DMS153 (cell line): ENCODE measurements around the gene KIF3C.
"Not testable (repeated sequence)": the region's sequence is repeated elsewhere in the genome, so short reads cannot be mapped to it uniquely, and the experiment has no call there.

Source experiments
- DNase-seq: peaks from one replicate; lab custom pipeline; 2025; lab: John Stamatoyannopoulos, UW

The KIF3C gene

DNA sequence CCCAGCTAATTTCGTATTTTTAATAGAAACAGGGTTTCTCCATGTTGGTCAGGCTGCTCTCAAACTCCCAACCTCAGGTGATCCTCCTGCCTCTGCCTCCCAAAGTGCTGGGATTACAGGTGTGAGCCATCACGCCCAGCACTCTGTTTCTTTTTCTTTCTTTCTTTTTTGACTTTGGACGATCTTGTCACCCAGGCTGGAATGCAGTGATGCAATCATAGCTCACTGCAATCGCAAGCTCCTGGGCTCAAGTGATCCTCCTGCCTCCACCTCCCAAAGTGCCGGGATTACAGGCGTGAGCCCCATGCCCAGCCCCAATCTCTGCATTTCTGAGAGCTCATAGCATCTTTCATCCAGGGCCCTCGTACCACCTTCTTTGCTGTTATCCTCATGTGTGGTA lies 17.1 kb upstream of the KIF3C start:
- not testable (repeated sequence) for DNase-seq

DNA sequence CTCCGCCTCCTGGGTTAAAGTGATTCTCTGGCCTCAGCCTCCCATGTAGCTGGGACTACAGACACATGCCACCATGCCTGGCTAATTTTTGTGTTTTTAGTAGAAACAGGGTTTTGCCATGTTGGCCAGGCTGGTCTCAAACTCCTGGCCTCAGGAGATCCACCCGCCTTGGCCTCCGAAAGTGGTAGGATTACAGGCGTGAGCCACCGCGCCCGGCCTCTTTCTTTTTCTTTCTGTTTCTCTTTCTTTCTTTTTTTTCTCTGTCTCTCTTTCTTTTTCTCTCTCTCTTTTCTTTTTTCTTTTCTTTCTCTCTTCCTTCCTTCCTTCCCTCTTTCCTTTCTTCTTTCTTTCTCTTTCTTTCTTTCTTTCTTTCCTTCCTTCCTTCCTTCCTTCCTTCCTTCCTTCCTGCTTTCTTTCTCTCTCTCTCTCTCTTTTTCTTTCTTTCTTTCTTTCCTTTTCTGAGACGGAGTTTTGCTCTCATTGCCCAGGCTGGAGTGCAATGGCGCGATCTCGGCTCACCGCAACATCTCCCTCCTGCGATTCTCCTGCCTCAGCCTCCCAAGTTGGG lies 16.6 kb upstream of the KIF3C start:
- DNase-seq, result not testable (repeated sequence)

DNA sequence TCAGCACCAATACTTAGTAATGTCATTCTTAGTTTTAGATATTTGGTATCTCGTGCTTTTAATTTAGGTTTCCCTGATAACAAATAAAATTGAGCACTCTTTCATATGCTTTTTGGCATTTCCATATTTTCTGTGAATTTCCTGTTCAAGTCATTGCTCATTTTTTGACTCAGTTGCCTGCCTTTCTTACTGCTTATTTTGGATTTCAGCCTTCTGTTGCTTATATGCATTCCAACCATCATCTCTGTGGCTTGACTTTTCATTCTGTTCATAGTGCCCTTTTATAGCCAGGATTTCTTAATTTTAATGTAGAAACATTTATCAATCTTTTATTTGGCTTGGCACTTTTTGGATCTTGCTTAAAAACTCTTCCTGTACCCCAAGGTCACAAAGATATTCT lies 14.5 kb upstream of the KIF3C start:
- DNase-seq, result no peak

DNA sequence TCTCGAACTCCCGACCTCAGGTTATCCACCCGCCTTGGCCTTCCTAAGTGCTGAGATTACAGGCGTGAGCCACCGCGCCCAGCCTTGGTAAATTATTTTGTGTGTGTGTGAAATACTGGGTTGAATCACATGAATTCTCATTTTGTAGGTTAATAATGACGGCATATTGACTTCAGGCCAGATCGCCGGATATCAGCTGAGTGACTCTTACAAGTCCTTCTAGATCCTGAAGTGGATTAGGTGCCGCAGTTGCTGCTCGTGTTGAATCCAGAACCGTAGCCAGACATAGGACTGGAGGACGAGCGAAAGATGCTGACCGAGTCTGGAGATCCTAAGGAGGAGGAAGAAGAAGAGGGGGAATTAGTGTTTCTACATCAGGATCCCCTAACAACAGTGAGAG lies 12.2 kb upstream of the KIF3C start:
- DNase-seq, result no peak

DNA sequence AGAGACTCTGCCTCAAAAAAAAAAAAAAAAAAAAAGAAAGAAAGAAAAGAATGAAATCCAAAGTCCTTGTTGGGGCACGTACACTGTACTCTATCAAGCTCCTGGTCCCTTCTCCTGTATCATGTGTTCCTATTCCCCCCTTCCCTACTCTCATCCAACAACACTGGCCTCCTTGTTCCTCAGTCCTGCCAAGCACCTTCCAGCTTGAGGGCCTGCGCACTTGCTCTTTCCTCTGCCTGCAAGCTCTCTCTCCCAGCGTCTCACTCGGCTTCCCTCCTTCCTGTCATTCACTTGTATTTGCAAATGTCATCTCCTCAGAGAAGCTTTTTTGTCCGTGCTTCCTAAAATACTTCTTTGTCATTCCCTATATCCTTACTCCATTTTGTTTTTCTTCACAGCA lies 10.8 kb upstream of the KIF3C start:
- DNase-seq, result no peak

DNA sequence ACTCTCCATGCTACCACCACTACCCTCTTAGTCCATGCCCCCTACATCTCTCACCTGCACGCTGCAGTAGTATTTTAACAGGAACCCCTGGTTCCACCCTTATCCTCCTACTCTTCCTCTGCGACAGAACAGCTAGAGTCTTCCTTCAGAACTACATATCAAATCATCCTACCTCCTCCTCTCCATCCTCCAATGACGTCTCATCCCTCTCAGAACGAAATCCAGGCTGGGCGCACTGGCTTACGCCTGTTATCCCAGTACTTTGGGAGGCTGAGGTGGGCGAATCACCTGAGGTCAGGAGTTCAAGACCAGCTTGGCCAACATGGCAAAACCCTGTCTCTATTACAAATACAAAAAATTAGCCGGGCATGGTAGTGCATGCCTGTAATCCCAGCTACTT lies 10.3 kb upstream of the KIF3C start:
- DNase-seq, result no peak

DNA sequence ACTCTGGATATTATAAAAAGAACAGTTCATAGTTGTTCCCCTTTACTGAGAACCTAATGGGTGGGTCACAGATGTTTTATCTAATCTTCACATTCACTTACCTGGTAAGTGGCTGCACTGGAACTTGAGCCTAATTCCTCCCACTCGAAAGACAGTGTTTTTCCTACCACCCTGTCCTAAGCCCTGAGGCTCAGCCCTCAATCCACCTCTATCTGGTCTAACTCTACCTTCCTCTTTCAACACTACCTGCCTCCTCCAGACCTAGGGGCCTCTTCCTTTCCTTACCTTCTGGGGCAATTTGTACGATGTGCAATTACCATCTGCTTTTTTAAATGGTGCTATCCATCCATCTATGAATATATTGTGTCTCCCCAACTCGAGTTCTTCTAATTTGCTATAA lies 9.7 kb upstream of the KIF3C start:
- no peak for DNase-seq

DNA sequence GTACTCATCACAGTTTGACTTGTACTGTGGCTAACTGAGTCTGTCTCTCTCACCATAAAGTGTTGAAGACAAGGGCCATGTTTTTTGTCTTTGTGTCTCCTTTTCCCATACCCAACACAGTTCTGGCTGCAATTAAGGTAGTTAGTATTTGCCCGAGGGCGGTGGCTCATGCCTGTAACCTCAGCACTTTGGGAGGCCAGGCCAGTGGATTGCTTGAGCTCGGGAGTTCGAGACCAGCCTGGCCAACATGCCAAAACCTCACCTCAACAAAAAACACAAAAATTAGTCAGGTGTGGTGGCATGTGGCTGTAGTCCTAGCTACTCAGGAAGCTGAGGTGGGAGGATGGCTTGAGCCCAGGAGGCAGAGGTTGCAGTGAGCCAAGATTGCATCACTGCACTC lies 6.9 kb upstream of the KIF3C start:
- DNase-seq, result no peak

DNA sequence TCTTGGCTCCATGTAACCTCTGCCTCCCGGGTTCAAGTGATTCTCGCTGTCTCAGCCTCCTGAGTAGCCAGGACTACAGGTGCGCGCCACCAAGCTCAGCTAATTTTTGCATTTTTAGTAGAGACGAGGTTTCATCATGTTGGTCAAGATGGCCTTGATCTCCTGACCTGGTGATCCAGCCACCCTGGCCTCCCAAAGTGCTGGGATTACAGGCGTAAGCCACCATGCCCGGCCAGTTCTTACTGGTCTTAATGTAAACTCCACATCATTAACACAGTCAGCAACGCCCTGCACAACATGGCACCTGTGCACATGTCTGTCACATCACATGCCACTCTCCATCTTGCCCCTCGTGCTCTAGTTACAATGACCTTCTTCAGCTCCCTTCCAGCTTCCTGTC lies 5.8 kb upstream of the KIF3C start:
- no peak for DNase-seq

DNA sequence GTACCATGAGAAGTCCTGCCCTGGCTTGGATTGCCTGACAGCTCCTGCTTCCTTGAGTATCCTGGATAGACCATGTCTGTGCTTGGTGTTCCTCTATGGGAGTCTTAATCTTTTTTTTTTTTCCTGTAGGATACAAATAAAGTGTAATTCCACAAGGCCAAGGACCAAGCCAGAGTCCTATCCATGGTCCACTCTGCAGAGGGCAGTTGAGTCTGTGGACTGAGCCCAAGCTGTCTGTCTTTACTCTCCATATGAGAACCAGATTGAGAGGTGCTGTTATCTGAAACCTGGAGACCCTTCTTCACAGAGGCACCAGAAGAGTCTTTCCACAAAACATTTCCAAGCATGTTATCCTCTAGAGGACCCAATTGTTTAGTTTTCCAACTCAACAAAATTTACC lies 1.4 kb upstream of the KIF3C start:
- no peak for DNase-seq

DNA sequence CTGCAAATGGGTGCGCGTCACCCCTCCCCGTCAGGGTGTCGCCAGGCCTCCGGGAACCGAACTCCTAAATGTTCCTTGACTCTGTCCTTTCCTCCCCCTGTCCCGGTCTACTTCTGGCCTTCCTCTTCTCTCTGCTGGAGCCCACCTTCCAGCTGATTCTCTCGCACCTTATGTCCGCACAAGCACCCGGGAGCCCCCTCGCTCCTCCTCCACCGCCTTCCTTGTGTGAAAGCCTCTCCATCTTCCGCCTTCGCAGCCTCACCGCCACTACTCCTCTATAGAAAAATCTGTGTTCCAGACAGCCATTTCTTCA lies 627 bp upstream of the KIF3C start:
- DNase-seq, result no peak

DNA sequence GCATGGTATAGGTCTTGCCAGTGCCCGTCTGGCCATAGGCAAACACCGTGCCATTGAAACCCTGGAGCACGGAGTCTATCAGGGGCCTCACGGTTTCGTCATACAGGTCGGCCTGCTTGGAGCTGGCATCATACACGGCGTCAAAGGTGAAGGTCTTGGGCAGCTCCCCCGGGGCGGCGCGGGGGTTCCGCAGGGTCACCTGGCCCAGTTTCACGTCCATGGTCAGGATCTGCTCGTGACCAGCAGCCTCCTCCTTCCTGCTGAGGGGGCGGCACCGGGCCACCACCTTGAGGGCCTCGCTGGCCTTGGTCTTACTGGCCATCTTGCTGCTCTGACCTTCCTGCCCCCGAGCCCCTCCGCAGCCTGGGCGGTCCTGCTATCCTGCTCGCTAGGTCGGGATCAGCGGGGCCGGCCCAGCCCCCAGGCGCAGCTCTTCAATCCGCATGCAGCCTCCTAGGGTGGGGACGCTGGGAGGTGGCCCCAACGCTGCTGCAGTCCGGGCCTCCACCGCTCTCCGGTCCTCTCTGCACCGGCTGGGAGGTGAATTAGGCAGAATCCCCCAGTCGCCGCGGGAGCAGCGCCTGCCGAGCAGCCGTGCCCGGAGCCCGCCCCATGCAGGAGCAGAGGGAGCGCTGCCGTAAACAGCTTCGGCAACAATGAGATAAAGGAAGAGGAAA lies 563 bp downstream of the KIF3C start:
- no peak for DNase-seq

DNA sequence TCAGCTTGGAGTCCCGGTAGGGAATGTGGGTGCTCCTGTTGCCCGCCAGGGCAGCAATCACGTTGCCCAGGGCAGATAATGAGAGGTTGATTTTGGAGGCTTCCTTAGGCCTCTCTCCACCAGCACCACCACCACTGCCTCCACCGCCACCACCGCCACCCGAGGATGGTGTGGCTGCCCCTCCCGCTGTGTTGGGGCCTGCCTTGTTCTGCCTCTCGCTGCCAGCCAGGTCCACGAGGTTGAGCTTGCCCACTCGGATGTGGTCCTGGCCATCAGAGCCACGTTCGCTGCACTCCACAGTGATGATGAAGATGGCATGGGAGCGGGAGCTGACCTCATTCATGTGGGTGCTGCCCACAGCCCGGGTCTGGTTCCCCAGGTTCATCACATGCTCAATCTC lies 1.3 kb downstream of the KIF3C start:
- no peak for DNase-seq

DNA sequence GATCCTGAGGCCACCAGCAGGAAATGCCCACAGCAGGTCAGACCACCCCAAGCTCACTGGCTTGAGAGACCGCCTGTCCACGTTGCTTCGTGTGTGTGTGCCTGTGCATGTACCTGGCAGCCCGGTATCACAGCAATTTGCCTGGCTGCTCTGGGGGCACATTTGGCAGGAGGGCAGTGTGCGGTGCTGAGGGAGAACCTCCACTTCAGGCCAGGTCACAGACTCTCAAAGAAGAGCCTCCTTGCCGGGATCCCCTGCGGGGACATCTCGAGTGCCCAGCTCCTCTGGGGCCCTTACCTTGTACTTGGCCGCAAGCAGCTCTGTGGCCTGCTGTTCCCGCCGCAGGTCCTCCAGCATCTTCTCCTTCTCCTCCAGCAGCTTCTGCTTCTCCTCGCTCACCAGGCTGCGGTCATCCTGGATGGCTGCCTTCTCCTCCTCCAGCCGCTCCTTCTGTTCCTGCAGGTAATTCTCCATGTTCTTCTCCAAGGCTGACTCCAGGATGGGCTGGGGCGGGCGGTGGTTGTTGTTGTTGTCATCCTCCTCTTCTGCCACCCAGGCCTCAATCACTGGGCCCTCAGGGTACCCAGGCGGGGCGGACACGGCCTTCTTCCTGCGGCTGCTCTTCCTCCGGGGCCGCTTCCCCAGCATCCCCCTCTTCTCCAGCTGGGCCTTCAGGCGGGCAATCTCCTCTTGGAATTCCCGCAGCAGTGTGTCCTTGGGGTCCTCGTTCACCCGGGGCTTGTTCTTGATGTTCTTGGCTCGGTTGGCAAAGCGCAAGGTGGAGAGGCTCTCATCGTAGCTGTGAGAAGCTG lies 2.0 kb downstream of the KIF3C start:
- DNase-seq, result no peak

DNA sequence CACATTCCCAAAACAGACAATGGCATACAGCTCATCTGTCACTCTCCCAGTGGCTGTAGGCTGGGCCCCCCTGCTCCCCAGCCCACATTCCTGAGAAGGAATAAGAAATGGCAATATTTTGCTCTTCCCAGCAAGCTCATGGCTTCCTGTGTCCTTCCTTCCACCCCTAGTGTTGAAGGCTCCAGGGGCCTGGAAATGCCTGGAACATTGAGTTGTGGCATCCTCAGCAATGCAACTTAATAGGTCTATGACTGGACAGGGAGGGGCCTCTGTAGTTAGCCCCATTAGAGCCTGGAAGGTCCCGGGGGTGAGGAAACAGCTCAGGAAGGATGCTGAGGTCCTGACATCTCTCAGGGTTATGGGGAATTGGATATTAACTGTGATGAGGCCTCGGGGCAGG lies 3.3 kb downstream of the KIF3C start:
- DNase-seq, result no peak

DNA sequence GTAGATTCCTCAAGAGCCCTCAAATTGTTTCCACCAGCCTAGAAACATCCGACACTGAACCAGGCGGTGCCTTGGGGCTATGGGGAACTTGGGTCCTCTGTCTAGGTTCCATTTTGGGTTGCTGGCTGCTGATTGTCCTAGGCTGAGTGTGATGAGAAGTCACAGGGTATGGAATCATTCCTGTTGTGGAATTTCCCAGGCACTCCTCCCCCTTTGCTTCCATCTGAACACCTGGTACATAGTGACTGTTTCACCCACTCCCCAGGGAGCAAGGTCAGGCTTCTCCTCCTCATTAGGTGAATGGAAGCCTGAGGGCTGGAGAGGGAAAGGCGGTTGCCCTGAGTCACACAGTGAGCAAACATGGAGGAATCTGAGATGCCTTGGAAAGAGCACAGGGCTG lies 4.5 kb downstream of the KIF3C start:
- no peak for DNase-seq

DNA sequence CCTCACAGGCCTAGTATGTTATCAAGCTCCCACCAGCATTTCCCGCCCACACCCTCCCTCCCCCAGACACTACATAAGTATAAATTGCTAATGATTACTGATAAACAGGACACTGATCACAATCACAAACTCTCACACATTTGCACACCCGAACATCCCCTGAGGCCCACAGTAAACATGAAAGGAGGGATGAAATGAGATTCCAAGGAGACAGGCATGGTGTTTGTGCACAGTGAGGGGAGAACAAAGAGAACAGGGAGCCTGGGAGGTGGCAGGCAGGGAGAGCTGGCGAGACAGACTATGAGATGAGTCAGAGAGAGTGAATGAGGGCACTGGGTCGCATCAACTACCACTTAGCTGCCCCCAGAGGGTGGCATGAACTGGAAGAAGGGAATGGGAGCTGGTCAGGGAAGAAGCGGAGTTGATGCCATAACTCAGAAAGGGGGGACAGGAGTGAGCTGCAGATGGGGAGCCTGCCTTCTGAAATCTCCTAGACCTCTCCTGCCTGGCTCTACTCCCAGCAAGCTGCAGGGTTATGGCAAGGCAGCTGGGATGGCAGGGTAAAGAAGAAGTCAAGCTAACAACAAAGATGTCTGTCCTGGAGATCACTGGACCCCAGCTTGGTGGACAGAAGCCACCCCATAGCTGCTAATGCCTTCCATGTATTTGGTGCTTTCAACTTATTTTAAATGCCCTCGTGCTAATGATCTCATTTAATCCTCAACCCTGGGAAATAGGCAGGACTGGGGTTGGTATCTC lies 5.1 kb downstream of the KIF3C start:
- DNase-seq, result no peak

DNA sequence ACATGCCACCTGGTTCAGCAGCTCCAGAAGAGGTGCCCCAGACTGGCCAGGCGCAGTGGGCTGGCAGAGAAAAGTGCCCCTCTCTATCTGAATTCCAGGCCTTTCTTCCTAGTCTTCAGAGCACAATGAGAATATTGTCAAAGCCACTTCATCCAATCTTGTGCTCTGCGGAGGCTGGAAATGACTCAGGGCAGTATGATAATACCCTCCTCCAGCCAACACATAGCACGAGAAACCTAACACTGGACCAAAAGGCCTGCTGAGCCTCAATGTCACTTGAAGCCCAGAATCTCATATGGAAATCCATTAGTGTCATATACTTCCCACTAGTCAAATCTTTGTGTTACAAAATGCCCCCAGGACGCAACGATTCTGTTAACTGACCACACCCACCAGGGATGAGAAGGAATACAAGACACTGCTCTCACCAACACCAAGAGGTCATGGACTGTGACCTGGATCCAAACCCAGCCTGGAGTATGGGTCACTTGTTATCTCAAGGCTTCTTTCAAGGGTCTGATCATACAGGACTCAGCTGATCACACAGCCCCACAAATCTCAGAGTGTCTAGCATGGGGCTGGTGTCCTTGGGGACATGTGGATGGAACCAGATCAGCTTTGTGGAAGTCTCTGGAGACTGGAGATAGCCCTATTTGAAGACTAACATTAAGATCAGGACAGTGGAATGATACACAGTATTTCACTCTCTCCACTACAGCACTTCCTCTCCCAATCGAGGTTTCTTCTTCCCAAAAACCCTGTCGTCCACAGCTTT lies 10.1 kb downstream of the KIF3C start:
- DNase-seq, result no peak

DNA sequence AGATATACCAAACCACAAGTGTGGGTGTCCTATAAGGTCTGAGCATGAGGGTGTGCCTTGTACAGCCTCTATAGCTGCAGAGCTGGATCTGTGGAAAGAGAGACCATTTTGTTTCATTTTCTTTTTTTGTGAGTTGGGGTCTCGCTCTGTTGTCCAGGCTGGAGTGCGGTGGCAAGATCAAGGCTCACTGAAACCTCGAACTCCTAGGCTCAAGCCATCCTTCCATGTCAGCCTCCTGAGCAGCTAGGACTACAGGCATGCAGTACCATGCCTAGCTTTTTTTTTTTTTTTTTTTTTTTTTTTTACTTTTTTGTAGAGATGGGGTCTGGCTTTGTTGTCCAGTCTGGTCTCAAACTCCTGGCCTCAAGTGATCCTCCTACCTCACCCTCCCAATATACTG lies 10.7 kb downstream of the KIF3C start:
- DNase-seq, result no peak

DNA sequence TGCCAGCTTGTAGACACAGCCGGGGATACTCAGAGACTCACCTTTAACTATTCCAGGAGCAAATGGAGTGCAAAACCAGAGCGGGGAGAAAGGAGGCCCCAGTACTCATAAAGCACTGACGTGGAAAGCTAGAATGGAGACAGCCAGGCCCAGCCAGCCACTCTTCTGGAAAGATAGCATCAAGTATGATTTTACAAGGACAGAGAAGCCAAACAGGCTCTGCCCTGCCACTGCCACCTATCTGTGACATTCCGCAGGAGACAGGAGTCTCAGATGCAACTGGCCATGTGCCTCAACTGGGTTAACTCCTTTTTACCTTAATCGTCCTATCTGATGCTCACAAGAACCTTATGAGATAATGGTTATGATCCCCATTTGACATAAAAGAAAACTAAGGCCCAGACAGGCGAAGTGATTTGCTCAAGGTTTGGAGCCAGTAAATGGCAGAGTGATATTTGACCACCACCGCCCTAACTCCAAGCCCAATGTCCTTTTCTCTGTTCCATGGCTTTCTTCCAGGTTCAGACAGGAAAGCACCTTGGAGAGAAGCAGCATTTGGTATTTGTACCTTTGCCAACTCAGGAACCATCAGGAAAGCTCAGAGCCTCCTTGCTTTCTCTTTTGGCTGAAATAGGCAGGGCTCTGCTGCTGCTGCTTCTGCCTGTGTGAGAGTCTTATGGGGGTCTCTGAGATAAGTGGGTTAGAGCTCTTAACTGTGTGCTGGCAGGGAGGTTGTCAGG lies 15.6 kb downstream of the KIF3C start:
- DNase-seq, result no peak

DNA sequence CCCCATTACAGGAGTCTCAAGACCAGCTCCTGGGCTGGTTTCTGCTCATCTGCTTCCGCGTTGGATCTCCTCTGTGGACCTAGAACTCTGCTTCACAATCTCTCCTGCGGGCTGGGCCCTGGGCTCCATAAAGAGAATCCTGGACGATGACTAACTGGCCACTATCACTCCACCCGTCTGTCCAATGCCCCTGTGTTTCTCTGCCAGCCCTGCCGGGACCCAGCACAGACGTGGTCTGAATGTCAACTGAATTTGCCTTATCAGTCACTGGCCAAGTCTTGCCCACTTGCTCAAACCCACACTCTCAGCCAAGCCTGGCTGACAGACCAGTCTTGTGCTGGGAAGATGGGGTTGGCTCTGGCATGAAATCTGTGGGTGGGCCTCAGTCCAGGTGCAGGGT lies 17.4 kb downstream of the KIF3C start:
- no peak for DNase-seq

DNA sequence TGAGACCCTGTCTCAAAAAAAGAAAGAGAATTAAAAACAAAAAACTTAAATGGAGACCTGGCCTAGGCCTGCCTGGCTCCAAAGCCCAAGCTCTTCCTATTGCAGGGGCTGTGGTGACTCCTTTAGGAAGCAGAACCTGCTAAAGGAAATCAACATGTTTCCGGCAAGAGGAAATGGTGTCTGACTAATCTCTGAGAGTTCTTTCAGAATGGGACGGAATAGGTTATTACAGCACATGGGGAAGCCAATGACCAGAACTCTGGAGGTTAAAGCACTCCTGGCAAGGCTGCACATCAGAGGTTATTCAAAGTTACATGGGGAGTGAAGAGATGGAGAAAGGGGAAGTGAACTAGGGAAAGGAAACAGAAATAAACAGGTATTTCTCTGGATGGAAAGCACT lies 21.4 kb downstream of the KIF3C start:
- no peak for DNase-seq
